HG02798 (cell line): ENCODE results near the gene MYL4.
A peak's percentile ranks its signal among the peaks of the same experiment; 100 is the strongest.

ENCODE experiments used
- ATAC-seq: cut with Tn5 transposase; IDR thresholded peaks from one replicate; pipeline ENCODE4 v1.9.1; 2021; ENCODE audit warnings: mild to moderate bottlenecking; ENCODE audit not compliant: unreplicated experiment, poor library complexity

Gene MYL4

DNA sequence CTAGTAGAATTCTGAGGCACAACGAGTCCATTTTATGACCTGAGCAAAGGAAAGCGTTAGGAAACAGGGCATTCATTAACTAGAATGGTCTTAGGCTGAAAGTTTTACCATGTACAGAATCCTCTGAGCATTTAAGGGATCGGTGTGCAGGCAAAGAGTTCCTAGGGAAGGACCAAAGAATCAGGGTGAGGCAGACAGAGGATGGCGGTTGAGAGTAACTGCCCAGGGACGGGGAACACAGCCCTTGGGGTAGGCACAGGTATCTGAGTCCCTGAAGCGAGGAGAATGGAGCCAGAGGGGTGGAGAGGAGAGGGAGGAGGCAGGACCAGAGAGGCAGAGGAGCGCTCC lies 30.4 kb downstream of the MYL4 start:
- no peak for ATAC-seq

GRCh38 chr17:47239967-47240651 lies 31.0 kb downstream of the MYL4 start:
- peak; percentile 27 for ATAC-seq

- ATAC-seq: no peak
These were observed 31.7 kb downstream of the MYL4 start for GRCh38 chr17:47240806-47241205.

GRCh38 chr17:47242648-47243047 lies 33.5 kb downstream of the MYL4 start:
- ATAC-seq: no peak

GRCh38 chr17:47243737-47244598 lies 34.8 kb downstream of the MYL4 start:
- ATAC-seq: no peak

GRCh38 chr17:47244697-47245096 lies 35.5 kb downstream of the MYL4 start:
- no peak for ATAC-seq

- no peak for ATAC-seq
These were observed 37.0 kb downstream of the MYL4 start for GRCh38 chr17:47246120-47246519.

- ATAC-seq: no peak
These were observed 41.7 kb downstream of the MYL4 start for GRCh38 chr17:47250855-47251254.

GRCh38 chr17:47251421-47251940 lies 42.3 kb downstream of the MYL4 start:
- ATAC-seq: no peak

DNA sequence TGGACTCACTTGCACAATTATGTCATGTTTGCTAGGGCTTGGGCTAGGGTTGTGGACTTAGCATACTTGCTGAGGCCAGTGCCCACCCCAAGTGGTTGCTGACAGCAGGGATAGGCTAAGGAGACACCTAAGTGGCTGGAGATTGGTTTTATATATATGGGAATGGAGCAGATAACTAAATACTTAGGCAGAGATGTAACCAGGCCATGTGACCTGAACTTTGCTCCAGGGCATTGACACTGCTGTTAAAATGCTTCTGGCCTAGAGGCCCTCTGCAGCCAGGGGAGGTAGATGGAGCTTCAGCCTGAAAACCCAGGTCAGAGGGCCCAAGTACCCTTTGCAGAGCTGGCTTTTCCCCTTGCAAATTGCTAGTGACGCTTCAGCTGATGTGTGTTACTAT lies 43.1 kb downstream of the MYL4 start:
- no peak for ATAC-seq

GRCh38 chr17:47252766-47253512 lies 43.8 kb downstream of the MYL4 start:
- ATAC-seq: no peak

- peak; percentile 88 for ATAC-seq
These were observed 44.6 kb downstream of the MYL4 start, which contains the start of gene ITGB3 for GRCh38 chr17:47253541-47254402. ITGB3 (plus strand) TSS chr17:47253827; CDS start chr17:47253862, 35 bp downstream.

DNA sequence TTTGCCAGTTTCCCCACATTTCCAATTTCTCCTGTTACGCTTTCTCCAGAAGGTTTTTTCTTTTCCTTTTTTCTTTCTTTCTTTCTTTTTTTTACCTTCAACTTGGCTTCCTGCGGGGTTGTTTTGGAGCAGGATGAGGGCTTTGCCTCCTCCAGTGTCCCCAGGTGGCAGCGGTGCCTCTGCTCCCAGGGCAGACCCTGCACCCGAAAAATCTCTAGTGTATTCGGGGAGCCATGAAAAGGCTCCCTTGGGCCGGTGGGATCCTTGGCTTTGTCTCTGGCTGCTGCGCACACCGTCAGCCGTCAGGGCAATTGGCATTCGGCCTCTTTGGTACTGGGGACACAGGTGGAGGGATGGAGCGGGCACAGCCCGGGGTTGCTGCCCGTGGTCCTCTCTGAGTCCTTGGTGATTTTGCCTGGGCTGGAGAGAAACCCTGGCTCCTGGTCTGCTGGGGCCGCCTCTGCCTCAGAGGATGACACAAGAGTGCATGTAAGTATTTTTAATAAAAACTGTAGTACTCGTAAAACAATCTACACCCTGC lies 45.3 kb downstream of the MYL4 start:
- ATAC-seq: no peak

DNA sequence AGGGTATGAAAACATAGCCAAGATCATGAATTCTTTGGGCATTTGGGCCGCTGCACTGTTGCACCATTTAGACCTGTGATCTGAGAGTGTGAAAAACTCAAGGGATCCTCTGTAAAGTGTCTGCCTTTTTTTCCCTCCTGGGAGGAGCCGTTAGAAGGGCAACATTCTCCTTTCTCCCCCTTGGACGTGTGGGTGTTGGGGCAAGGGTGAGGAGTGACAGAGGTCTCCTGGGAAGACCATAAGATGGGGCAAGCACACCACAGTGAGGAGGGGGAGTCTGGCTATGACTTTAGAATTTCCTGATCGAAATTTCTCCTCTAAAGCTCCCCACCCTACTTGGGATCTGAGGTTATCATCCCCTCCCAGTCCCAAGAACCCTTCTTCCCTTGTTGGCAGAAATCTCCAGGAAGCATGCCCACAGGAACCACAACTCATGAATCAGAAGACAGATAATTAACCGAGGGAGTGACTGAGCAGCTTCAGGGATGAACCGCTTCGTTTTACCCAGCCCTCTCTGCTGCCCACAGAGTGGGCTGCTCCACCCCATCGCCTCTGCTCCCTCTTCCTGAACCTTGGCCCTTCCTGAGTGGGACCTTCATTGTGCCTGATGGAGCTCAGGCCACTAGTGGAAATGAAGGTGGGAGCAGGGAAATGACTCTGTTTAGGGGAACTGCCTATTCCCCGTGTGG lies 48.6 kb downstream of the MYL4 start:
- ATAC-seq: no peak

DNA sequence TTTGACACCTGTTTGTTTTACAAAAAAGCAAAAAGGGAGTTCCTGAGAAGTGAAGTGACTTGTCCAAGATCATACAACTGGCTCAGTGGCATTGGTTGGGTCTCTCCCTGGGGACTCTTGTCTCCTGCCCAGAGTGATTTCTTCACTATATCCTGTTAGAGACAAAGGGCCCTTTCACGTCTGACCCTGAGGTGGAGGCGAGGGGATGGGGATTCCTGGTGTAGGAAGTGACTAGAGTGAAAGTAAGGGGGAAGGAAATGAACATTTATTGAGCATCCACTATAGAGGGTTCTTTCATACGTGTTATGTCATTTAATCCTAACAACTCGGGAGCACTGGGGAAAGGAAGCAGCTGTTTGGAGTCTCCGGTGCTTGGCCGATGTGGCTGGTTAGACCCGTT lies 53.4 kb downstream of the MYL4 start:
- ATAC-seq: no peak

DNA sequence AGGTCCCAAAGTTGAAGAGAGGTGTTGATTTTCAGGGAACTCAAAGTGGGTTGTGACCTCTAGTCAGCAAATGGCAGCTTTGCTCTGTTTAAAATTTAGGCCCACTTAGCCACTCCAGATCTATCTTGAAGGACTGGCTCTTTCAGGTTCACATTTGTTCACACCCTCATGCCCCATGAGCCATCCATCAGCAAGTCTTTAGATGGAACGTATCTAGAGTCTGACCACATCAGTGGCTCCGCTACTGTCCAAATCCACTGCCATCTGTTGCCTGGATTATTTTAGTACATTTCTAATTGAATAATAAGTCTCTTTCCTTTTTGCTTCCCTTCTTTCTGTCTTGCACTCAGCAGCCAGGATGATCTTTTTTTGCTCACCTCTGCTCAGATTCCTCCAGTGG lies 55.0 kb downstream of the MYL4 start:
- no peak for ATAC-seq

DNA sequence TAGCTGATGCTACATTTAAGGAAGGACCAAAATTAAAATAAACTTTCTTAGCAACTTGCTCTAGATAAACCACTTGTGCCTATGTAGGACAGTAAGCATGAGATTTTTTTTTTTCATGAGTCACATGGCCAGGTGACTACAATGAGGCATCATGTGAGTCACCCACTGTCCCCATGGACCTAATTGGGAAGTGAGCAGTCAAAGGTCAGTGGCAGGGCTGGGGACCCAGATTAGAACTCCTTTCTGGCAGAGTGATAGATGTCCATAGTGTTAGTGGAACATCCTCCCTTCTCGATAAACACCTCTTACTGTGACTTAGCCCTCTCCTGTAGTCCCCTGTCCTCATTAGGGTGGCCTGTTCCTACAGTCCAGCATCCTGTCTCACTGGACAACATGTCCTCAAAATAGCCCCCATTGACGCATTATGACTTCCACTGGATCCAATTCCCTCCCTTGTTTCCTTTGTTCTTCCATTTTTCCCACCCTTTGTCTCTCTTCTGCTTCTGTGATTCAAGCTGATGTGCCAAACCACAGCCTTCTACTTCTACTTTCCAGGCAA lies 56.9 kb downstream of the MYL4 start:
- ATAC-seq: no peak

- ATAC-seq: no peak
These were observed 57.6 kb downstream of the MYL4 start for GRCh38 chr17:47266782-47267181.

GRCh38 chr17:47267354-47267828 lies 58.2 kb downstream of the MYL4 start:
- no peak for ATAC-seq
